Endothelial cell (in vitro differentiated cells): ENCODE data around the gene UBALD2. TPM values are rescaled to one million over a fixed set of nuclear protein-coding genes. Genes with fewer than 3 reads are reported as not detected.
"Not testable (repeated sequence)": the region's sequence is repeated elsewhere in the genome, so short reads cannot be mapped to it uniquely, and the experiment has no call there.

Source experiments
- DNase-seq: peaks from one replicate; pipeline ENCODE4 v3.0.0; 2021; ENCODE audit warnings: low spot score
- H3K27ac Mint-ChIP-seq: one replicate; pipeline ENCODE4 v1.8.0; 2021; ENCODE audit warnings: mixed read lengths, inconsistent platforms; ENCODE audit not compliant: unreplicated experiment
- H3K27me3 Mint-ChIP-seq: one replicate; pipeline ENCODE4 v1.8.0; 2021; ENCODE audit warnings: mild to moderate bottlenecking, moderate library complexity, mixed read lengths, inconsistent platforms; ENCODE audit not compliant: unreplicated experiment
- H3K36me3 Mint-ChIP-seq: one replicate; pipeline ENCODE4 v1.8.0; 2021; ENCODE audit warnings: mild to moderate bottlenecking, low read depth, mixed read lengths, inconsistent platforms; ENCODE audit not compliant: unreplicated experiment
- H3K4me1 Mint-ChIP-seq: one replicate; pipeline ENCODE4 v1.8.0; 2021; ENCODE audit warnings: mild to moderate bottlenecking, mixed read lengths, inconsistent platforms; ENCODE audit not compliant: unreplicated experiment
- H3K4me3 Mint-ChIP-seq: one replicate; pipeline ENCODE4 v1.8.0; 2021; ENCODE audit warnings: mild to moderate bottlenecking, mixed read lengths, inconsistent platforms; ENCODE audit not compliant: unreplicated experiment
- H3K9me3 Mint-ChIP-seq: one replicate; pipeline ENCODE4 v1.8.0; 2021; ENCODE audit warnings: mixed read lengths, inconsistent platforms; ENCODE audit not compliant: unreplicated experiment
- total RNA-seq: library from RNA; stranded (reverse); fragmentation: NEBNext Ultra II Directional; extraction: Animal tissue kit (Norgen Biotek cat#: 25700); gene quantifications from one replicate; pipeline ENCODE4 v1.2.1, GENCODE V29; 2021; ENCODE audit not compliant: unreplicated experiment
- TF ChIP-seq, protein P1 (sequence below): fragments of 200-600 bp; sonication (generic); IDR thresholded peaks from one replicate; pipeline ENCODE4 v1.5.0; 2021; ENCODE audit warnings: antibody characterized with exemption; ENCODE audit not compliant: unreplicated experiment

The UBALD2 gene
- total RNA-seq, 1 donor from 2014 or later: 90.4 TPM

DNA sequence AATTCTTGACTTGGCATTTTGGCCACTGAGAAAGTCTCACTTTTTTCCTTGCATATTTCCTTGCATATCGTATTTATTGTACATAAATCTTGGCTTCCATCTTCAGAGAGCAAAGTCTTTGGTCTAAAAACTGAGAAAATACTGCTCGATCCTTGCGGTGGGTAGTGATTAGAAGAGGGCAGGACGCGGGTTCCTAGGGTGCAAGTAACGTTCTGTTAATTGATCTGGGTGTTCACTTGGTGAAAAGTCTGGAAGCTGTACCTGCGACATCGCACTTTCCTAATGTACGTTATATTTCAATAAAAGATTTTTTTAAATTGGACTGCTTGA lies 758 bp upstream of the UBALD2 start:
- Mint-ChIP-seq H3K4me1 (peaks cover 53% of the 10 kb centered on the region), H3K36me3 (no peaks in the 10 kb centered on the region), H3K4me3 (peak overlapping the region; percentile 70), H3K27me3 (peaks cover 23% of the 10 kb centered on the region), H3K9me3 (no peaks in the 10 kb centered on the region), H3K27ac (peak overlapping the region; percentile 77)
- TF ChIP-seq, protein P1, sequence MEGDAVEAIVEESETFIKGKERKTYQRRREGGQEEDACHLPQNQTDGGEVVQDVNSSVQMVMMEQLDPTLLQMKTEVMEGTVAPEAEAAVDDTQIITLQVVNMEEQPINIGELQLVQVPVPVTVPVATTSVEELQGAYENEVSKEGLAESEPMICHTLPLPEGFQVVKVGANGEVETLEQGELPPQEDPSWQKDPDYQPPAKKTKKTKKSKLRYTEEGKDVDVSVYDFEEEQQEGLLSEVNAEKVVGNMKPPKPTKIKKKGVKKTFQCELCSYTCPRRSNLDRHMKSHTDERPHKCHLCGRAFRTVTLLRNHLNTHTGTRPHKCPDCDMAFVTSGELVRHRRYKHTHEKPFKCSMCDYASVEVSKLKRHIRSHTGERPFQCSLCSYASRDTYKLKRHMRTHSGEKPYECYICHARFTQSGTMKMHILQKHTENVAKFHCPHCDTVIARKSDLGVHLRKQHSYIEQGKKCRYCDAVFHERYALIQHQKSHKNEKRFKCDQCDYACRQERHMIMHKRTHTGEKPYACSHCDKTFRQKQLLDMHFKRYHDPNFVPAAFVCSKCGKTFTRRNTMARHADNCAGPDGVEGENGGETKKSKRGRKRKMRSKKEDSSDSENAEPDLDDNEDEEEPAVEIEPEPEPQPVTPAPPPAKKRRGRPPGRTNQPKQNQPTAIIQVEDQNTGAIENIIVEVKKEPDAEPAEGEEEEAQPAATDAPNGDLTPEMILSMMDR: no peak
- DNase-seq: no peak

DNA sequence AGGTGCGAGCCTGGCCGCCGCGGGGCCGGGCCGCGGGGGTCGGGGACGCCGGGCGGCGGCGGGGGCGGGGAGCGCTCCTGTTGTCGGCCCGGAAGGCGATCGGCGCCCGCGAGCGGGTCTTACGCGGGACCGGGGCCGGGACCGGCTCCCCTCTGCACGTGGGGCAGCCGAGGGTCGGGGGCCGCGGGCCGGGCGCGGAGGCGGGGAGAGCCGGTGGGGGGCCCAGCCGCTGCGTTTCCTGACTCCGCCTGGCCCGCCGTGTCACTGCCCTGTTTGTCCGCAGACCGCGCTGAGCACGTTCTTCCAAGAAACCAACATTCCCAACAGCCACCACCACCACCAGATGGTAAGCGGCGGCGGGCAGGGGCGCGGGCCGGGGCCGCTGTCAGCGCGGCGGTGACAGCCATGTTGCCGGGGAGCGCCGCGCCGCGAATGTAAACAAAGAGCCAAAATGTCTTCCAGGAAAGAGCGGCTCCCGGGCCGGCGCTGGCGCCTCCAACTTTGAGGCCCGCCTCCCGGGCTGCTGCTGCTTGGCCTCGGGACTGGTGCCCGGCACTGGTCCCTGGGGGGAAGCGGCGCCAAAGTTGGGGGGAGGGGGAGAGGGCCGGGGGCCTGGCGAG lies 586 bp downstream of the UBALD2 start:
- Mint-ChIP-seq H3K4me1 (peaks cover 50% of the 10 kb centered on the region), H3K4me3 (peak overlapping the region; percentile 94), H3K27me3 (peaks cover 26% of the 10 kb centered on the region), H3K27ac (no peak overlapping the region), H3K9me3 (no peaks in the 10 kb centered on the region), H3K36me3 (peaks cover 4% of the 10 kb centered on the region)
- TF ChIP-seq, protein P1: no peak
- peak; percentile 65 for DNase-seq

DNA sequence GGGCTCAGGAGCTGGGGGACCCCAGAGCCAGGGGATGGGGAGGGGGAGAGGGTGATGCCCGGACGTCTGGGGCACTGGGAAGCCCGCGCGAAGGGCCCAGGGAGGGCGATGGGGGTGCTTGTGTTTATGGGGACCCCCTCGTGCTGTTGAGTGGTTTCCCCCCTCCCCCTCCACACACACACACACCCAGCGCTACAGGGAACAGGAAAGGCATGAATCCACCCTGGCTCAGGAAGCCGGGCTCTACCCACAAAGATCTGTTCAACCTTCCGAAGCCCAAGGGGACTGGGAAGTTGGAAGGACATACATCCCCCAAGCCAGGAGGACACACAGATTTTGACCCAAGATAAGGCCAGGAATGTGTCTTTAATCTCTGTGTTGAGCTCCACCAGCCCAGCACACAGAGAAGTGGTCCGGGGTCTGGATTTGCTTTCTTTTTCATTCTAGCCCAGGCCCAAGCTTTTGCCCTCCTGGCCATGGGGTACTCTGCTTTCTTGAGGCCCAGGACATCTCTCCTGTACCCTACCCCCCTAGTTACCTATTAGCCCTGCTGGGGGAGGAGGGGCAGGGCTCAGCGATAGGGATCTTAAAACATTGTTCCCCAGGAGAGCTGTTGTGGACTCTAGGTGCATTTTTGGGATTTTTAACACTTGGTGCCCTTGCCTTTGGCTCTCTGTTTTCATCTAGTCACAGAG lies 1.2 kb downstream of the UBALD2 start:
- Mint-ChIP-seq H3K4me3 (peak overlapping the region; percentile 94), H3K27ac (peak overlapping the region; percentile 97), H3K4me1 (peaks cover 50% of the 10 kb centered on the region), H3K27me3 (peaks cover 33% of the 10 kb centered on the region), H3K9me3 (no peaks in the 10 kb centered on the region), H3K36me3 (peaks cover 4% of the 10 kb centered on the region)
- TF ChIP-seq, protein P1: no peak
- no peak for DNase-seq

DNA sequence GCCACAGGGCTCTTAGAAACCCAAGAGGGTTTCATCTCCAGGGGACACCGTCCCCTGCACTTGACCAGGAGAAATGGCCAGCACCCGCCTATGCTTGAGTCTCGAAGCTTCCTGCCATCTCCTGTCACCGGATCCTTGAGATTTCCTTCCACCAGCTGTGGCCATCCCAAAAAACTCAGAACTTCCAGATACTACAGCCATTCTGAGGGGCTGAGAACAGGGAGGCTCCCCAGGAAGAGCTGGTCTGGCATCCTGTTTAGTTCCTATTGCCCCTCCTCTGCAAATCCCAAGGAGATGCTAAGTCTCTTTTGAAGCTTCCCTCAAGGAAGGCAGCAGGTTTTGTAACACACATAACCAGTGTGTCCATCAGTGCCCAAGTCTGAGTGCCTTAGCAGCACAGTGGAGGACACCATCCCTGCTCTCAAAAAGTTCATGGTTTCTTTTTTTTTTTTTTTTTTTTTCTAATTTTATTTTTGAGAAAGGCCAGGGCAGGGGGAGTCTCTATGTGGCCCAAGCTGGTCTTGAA lies 2.0 kb downstream of the UBALD2 start:
- Mint-ChIP-seq H3K27me3 (peaks cover 33% of the 10 kb centered on the region), H3K9me3 (no peaks in the 10 kb centered on the region), H3K4me3 (peak overlapping the region; percentile 94), H3K36me3 (peaks cover 4% of the 10 kb centered on the region), H3K4me1 (peaks cover 43% of the 10 kb centered on the region), H3K27ac (peak overlapping the region; percentile 97)
- DNase-seq: no peak
- TF ChIP-seq, protein P1: no peak

DNA sequence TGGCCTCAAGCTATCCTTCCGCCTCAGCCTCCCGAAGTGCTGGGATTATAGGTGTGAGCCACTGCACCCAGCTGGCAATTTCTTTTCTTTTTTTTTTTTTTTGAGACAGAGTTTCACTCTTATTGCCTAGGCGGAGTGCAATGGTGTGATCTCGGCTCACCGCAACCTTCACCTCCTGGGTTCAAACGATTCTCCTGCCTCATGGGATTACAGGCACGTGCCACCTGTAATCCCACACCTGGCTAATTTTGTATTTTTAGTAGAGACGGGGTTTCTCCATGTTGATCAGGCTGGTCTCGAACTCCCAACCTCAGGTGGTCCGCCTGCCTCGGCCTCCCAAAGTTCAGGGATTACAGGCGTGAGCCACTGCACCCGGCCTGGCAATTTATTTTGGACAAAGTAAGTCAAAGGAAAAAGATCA lies 2.4 kb downstream of the UBALD2 start:
- H3K36me3 Mint-ChIP-seq, H3K9me3 Mint-ChIP-seq, DNase-seq: not testable (repeated sequence)
- Mint-ChIP-seq H3K27ac (peak overlapping the region; percentile 95), H3K27me3 (peaks cover 33% of the 10 kb centered on the region), H3K4me3 (peak overlapping the region; percentile 81), H3K4me1 (peaks cover 38% of the 10 kb centered on the region)
